Glutamatergic neuron (in vitro differentiated cells): ENCODE data around the gene ST7L. TPM values are rescaled to one million over a fixed set of nuclear protein-coding genes. Genes with fewer than 3 reads are reported as not detected.

Experiments used
- DNase-seq: peaks from one replicate; pipeline ENCODE4 v3.0.0; 2022
- H3K27ac Mint-ChIP-seq: one replicate; pipeline ENCODE4 v1.8.0; 2020; ENCODE audit warnings: mild to moderate bottlenecking, mixed read lengths, inconsistent platforms; ENCODE audit not compliant: unreplicated experiment
- H3K27me3 Mint-ChIP-seq: one replicate; pipeline ENCODE4 v1.8.0; 2020; ENCODE audit warnings: mild to moderate bottlenecking, moderate library complexity, mixed read lengths, inconsistent platforms; ENCODE audit not compliant: unreplicated experiment
- H3K36me3 Mint-ChIP-seq: one replicate; pipeline ENCODE4 v1.8.0; 2020; ENCODE audit warnings: mild to moderate bottlenecking, mixed read lengths, inconsistent platforms; ENCODE audit not compliant: unreplicated experiment
- H3K4me1 Mint-ChIP-seq: one replicate; pipeline ENCODE4 v1.8.0; 2020; ENCODE audit warnings: mild to moderate bottlenecking, low read depth, mixed read lengths, inconsistent platforms; ENCODE audit not compliant: unreplicated experiment
- H3K4me3 Mint-ChIP-seq: one replicate; pipeline ENCODE4 v1.8.0; 2020; ENCODE audit warnings: mild to moderate bottlenecking, mixed read lengths, inconsistent platforms; ENCODE audit not compliant: unreplicated experiment
- H3K9me3 Mint-ChIP-seq: one replicate; pipeline ENCODE4 v1.8.0; 2020; ENCODE audit warnings: mild to moderate bottlenecking, moderate library complexity, mixed read lengths, inconsistent platforms; ENCODE audit not compliant: unreplicated experiment
- total RNA-seq: library from RNA; stranded (reverse); fragmentation: NEBNext Ultra II Directional; extraction: Animal tissue kit (Norgen Biotek cat#: 25700); gene quantifications from one replicate; pipeline ENCODE4 v1.2.1, GENCODE V29; 2021; ENCODE audit not compliant: unreplicated experiment
- TF ChIP-seq, protein P1 (sequence below): fragments of 200-600 bp; sonication (generic); IDR thresholded peaks from one replicate; pipeline ENCODE4 v1.5.0; 2021; ENCODE audit not compliant: partially characterized antibody, unreplicated experiment

The ST7L gene
- total RNA-seq, 1 donor from 2014 or later: 28.3 TPM

GRCh38 chr1:112529301-112529700, 89.6 kb downstream of the ST7L start:
- no peaks in the 10 kb centered on the region for H3K4me1 Mint-ChIP-seq
- H3K4me3 Mint-ChIP-seq: no peak overlapping the region
- no peaks in the 10 kb centered on the region for H3K9me3 Mint-ChIP-seq
- no peaks in the 10 kb centered on the region for H3K27me3 Mint-ChIP-seq
- TF ChIP-seq, protein P1, sequence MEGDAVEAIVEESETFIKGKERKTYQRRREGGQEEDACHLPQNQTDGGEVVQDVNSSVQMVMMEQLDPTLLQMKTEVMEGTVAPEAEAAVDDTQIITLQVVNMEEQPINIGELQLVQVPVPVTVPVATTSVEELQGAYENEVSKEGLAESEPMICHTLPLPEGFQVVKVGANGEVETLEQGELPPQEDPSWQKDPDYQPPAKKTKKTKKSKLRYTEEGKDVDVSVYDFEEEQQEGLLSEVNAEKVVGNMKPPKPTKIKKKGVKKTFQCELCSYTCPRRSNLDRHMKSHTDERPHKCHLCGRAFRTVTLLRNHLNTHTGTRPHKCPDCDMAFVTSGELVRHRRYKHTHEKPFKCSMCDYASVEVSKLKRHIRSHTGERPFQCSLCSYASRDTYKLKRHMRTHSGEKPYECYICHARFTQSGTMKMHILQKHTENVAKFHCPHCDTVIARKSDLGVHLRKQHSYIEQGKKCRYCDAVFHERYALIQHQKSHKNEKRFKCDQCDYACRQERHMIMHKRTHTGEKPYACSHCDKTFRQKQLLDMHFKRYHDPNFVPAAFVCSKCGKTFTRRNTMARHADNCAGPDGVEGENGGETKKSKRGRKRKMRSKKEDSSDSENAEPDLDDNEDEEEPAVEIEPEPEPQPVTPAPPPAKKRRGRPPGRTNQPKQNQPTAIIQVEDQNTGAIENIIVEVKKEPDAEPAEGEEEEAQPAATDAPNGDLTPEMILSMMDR: no peak
- DNase-seq: no peak
- no peak overlapping the region for H3K27ac Mint-ChIP-seq
- no peaks in the 10 kb centered on the region for H3K36me3 Mint-ChIP-seq

DNA sequence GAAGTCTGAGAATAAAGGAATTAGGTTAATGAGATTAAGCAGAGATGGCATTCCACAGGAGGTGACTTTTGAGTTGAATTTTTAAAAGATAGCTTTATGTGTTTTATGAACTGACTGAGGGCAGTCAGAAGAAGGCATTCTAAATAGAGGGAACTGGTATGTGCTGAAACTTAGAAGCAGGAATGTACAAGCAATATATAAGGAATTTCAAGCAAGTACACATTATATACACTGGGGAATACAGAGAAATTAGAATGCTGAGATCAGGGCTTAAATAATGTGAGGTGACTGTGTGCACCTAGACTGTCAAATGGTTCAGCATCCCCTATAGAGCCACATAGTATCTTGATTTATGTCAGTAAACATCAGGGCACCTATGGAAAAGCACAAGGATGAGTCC, 90.9 kb downstream of the ST7L start:
- Mint-ChIP-seq H3K9me3 (no peaks in the 10 kb centered on the region), H3K36me3 (no peaks in the 10 kb centered on the region), H3K27me3 (no peaks in the 10 kb centered on the region), H3K27ac (no peak overlapping the region), H3K4me3 (no peak overlapping the region), H3K4me1 (no peaks in the 10 kb centered on the region)
- TF ChIP-seq, protein P1: no peak
- no peak for DNase-seq

- Mint-ChIP-seq H3K36me3 (no peaks in the 10 kb centered on the region), H3K27ac (no peak overlapping the region), H3K4me1 (no peaks in the 10 kb centered on the region), H3K9me3 (no peaks in the 10 kb centered on the region), H3K4me3 (no peak overlapping the region), H3K27me3 (no peaks in the 10 kb centered on the region)
- TF ChIP-seq, protein P1: no peak
- DNase-seq: no peak
Observed at GRCh38 chr1:112527266-112528010, 91.5 kb downstream of the ST7L start.

DNA sequence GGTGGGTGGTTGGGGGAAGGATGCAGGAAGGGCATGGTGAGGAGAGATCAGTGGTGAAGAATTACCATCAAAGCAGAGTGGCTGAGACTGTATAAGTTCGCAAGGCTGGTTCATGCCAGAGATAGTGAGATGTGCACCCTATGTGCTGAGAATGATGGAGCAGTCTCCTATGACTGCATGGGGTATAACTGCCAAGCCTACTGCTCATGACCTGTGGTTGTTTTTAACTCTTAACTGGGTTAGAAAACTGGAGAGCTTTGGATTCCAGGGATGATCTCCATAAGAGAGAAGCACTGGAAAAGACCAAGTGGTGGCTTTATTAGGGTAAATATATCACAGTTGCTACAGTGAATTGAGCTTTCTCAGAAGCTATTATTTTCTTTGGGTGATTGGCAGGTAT, 94.0 kb downstream of the ST7L start:
- H3K9me3 Mint-ChIP-seq: no peaks in the 10 kb centered on the region
- TF ChIP-seq, protein P1: no peak
- no peaks in the 10 kb centered on the region for H3K27me3 Mint-ChIP-seq
- no peak for DNase-seq
- no peak overlapping the region for H3K4me3 Mint-ChIP-seq
- H3K4me1 Mint-ChIP-seq: no peaks in the 10 kb centered on the region
- H3K27ac Mint-ChIP-seq: no peak overlapping the region
- H3K36me3 Mint-ChIP-seq: no peaks in the 10 kb centered on the region

GRCh38 chr1:112524251-112524650, 94.7 kb downstream of the ST7L start:
- H3K27ac Mint-ChIP-seq: no peak overlapping the region
- no peaks in the 10 kb centered on the region for H3K4me1 Mint-ChIP-seq
- TF ChIP-seq, protein P1: no peak

More at GRCh38 chr1:112524251-112524650, 94.7 kb downstream of the ST7L start:
- H3K36me3 Mint-ChIP-seq: no peaks in the 10 kb centered on the region
- no peaks in the 10 kb centered on the region for H3K27me3 Mint-ChIP-seq
- H3K9me3 Mint-ChIP-seq: no peaks in the 10 kb centered on the region
- no peak for DNase-seq
- H3K4me3 Mint-ChIP-seq: no peak overlapping the region
